Liver (tissue), 9 donors: ENCODE data around the gene SHTN1. TPM values are rescaled to one million over a fixed set of nuclear protein-coding genes. Genes with fewer than 3 reads are reported as not detected.

Source experiments
- DNase-seq: peaks from one replicate; pipeline ENCODE4 v3.0.0-alpha.2; 2017; ENCODE audit warnings: low spot score
- H3K27ac ChIP-seq, 2 donors: one replicate each; pipeline ENCODE4 v1.7.0; 2013; ENCODE audit warnings: inconsistent platforms in 2 of 2, low read length in 2 of 2, control low read depth in 1 of 2, low read depth in 1 of 2, mild to moderate bottlenecking in 1 of 2
- H3K27me3 ChIP-seq, 4 donors: one replicate each; pipeline versions ENCODE4 v1.6.1 to v1.7.0; 2013; ENCODE audit warnings: low read length in 3 of 4, inconsistent platforms in 1 of 4, mild to moderate bottlenecking in 1 of 4, moderate library complexity in 1 of 4; ENCODE audit not compliant: control insufficient read depth in 4 of 4, insufficient read depth in 4 of 4
- H3K36me3 ChIP-seq, 4 donors: one replicate each; pipeline versions ENCODE4 v1.6.1 to v1.7.0; 2013; ENCODE audit warnings: low read length in 3 of 4, mild to moderate bottlenecking in 3 of 4, low read depth in 1 of 4, moderate library complexity in 1 of 4; ENCODE audit not compliant: control insufficient read depth in 4 of 4, insufficient read depth in 3 of 4
- H3K4me1 ChIP-seq, 4 donors: one replicate each; pipeline versions ENCODE4 v1.6.1 to v1.7.0; 2013; ENCODE audit warnings: low read length in 3 of 4, mild to moderate bottlenecking in 3 of 4, moderate library complexity in 1 of 4; ENCODE audit not compliant: control insufficient read depth in 4 of 4, insufficient read depth in 4 of 4
- H3K4me3 ChIP-seq, 3 donors: one replicate each; pipeline versions ENCODE4 v1.6.1 to v1.7.0; 2013; ENCODE audit warnings: low read length in 3 of 3, control low read depth in 1 of 3, low read depth in 1 of 3, mild to moderate bottlenecking in 1 of 3
- H3K9ac ChIP-seq, 2 donors: one replicate each; pipeline ENCODE4 v1.7.0; 2013; ENCODE audit warnings: low read length in 2 of 2, mild to moderate bottlenecking in 2 of 2, moderate library complexity in 2 of 2, control low read depth in 1 of 2, low read depth in 1 of 2
- H3K9me3 ChIP-seq, 4 donors: one replicate each; pipeline versions ENCODE4 v1.6.1 to v1.7.0; 2013; ENCODE audit warnings: low read length in 3 of 4; ENCODE audit not compliant: control insufficient read depth in 4 of 4
- EGR1 ChIP-seq, 2 donors: IDR thresholded peaks; 2 replicates each; pipeline ENCODE4 v1.6.1; 2016 to 2018; ENCODE audit warnings: antibody characterized with exemption in 2 of 2, low read depth in 2 of 2
- FOXA2 ChIP-seq: IDR thresholded peaks from 2 replicates; pipeline ENCODE4 v1.6.1; 2016; ENCODE audit warnings: antibody characterized with exemption
- GABPA ChIP-seq, 2 donors: IDR thresholded peaks in 1 of 2; conservative IDR thresholded peaks in 1 of 2; 2 replicates each; pipeline ENCODE4 v1.6.1; 2016; ENCODE audit warnings: antibody characterized with exemption in 2 of 2, mild to moderate bottlenecking in 1 of 2, moderate library complexity in 1 of 2
- HNF4A ChIP-seq, 2 donors: conservative IDR thresholded peaks; 2 replicates each; pipeline ENCODE4 v1.6.1; 2016; ENCODE audit warnings: antibody characterized with exemption in 2 of 2, mild to moderate bottlenecking in 2 of 2
- JUND ChIP-seq, 2 donors: IDR thresholded peaks; 2 replicates each; pipeline ENCODE4 v1.6.1; 2016; ENCODE audit warnings: antibody characterized with exemption in 2 of 2
- RAD21 ChIP-seq, 2 donors: IDR thresholded peaks; 2 replicates each; pipeline ENCODE4 v1.6.1; 2016; ENCODE audit warnings: antibody characterized with exemption in 2 of 2, mild to moderate bottlenecking in 2 of 2
- REST ChIP-seq: IDR thresholded peaks from 2 replicates; pipeline ENCODE4 v1.6.1; 2016; ENCODE audit warnings: antibody characterized with exemption, mild to moderate bottlenecking
- RXRA ChIP-seq, 2 donors: IDR thresholded peaks; 2 replicates each; pipeline ENCODE4 v1.6.1; 2017 to 2018; ENCODE audit warnings: antibody characterized with exemption in 2 of 2, mild to moderate bottlenecking in 1 of 2
- SP1 ChIP-seq: IDR thresholded peaks from 2 replicates; pipeline ENCODE4 v1.6.1; 2018; ENCODE audit warnings: antibody characterized with exemption, mild to moderate bottlenecking
- TAF1 ChIP-seq: conservative IDR thresholded peaks from 2 replicates; pipeline ENCODE4 v1.6.1; 2016; ENCODE audit warnings: antibody characterized with exemption, mild to moderate bottlenecking
- YY1 ChIP-seq: IDR thresholded peaks from 2 replicates; pipeline ENCODE4 v1.6.1; 2016; ENCODE audit warnings: antibody characterized with exemption, mild to moderate bottlenecking
- WGBS: extraction: QIAGEN DNeasy Blood & Tissue Kit; methylation state at CpG from one replicate; pipeline ENCODE4 v1.1.7; 2013; 5-methylcytosine and 5-hydroxymethylcytosine counted together
- polyA plus RNA-seq, 2 donors: library from polyadenylated mRNA; stranded (reverse) in 1 of 2; unstranded in 1 of 2; fragments of 200-250 nt in 1 of 2; fragments of >200 nt in 1 of 2; fragmentation: Nextera tagmentation in 1 of 2; extraction: Ambion mirVana in 1 of 2; gene quantifications; one replicate each; pipeline versions ENCODE4 v1.2.1 to v1.2.3, GENCODE V29; 2013 to 2015
- total RNA-seq, 2 donors: library from RNA; depleted of rRNA; stranded (reverse); fragments of >200 nt; gene quantifications; one replicate each; pipeline ENCODE4 v1.2.3, GENCODE V29; 2014
- TF ChIP-seq, protein P1 (sequence below): IDR thresholded peaks from 2 replicates; pipeline ENCODE4 v1.6.1; 2016; ENCODE audit warnings: antibody characterized with exemption
- TF ChIP-seq, protein P2 (sequence below): fragments of 150-350 bp; IDR thresholded peaks from 2 replicates; pipeline ENCODE4 v1.5.1; 2017; ENCODE audit warnings: improper control_type of control experiment, low read depth, low read length; ENCODE audit not compliant: missing input control
- TF ChIP-seq, protein P3 (sequence below): IDR thresholded peaks from 2 replicates; pipeline ENCODE4 v1.6.1; 2016; ENCODE audit warnings: antibody characterized with exemption
- donor health status: healthy.
- donor health status: healthy.
- donor health status: healthy.
- donor health status: healthy.
- donor health status: healthy.

The SHTN1 gene
- total and polyA plus RNA-seq, 4 donors = 3.2 to 11.7 (median 10.3) TPM

DNA sequence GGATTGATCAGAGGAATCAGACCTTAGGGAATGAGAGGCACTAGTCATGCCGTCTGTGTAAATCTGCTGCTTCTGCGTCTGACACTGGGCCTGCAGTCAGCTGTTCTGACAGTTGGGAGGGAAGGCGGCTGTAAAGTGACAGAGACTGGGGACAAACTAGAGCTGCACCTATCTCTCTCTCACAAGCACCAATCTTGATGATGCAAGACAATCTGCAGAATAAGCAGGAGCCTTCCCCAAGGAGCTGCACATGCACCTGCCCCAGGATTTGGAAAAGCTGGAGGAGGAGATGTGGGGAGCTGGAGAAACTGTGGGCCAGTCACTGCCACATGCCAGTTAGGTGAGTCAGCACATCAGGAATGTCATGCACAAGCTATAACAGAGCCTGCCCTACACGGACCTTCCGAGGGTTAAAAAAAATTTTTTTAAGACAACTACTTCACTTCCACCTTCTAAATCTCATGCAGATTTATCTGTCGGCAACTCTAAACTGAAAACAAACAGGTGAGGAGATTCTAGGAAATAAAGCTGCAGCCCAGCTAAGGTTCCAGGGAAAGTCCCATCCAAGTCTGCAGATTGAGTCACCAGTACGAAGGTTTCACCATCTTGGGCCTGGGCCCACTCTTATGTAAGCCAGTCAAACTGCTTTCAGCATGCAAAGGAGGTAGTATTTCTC is 116.5 kb downstream of the SHTN1 start:
- TF ChIP-seq RXRA (IDR thresholded peaks at IDR 0.05) (peak; percentile 35 to 65), JUND (IDR thresholded peaks at IDR 0.05) (peak; percentile 92 to 96), EGR1 (IDR thresholded peaks at IDR 0.05; ENCODE audit: low read depth in 2 of 2) (no peak), YY1 (no peak), HNF4A (conservative IDR thresholded peaks at IDR 0.05) (peak; percentile 58 to 72), SP1 (peak; percentile 13), RAD21 (IDR thresholded peaks at IDR 0.05) (peak; percentile 42 to 50)
- TF ChIP-seq, protein P1, sequence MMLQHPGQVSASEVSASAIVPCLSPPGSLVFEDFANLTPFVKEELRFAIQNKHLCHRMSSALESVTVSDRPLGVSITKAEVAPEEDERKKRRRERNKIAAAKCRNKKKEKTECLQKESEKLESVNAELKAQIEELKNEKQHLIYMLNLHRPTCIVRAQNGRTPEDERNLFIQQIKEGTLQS = peak; percentile 95
- TF ChIP-seq, protein P2, sequence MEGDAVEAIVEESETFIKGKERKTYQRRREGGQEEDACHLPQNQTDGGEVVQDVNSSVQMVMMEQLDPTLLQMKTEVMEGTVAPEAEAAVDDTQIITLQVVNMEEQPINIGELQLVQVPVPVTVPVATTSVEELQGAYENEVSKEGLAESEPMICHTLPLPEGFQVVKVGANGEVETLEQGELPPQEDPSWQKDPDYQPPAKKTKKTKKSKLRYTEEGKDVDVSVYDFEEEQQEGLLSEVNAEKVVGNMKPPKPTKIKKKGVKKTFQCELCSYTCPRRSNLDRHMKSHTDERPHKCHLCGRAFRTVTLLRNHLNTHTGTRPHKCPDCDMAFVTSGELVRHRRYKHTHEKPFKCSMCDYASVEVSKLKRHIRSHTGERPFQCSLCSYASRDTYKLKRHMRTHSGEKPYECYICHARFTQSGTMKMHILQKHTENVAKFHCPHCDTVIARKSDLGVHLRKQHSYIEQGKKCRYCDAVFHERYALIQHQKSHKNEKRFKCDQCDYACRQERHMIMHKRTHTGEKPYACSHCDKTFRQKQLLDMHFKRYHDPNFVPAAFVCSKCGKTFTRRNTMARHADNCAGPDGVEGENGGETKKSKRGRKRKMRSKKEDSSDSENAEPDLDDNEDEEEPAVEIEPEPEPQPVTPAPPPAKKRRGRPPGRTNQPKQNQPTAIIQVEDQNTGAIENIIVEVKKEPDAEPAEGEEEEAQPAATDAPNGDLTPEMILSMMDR = no peak
- Histone ChIP-seq H3K36me3 (peaks cover 0 to 2% (median under 1%) of the 10 kb centered on the region in 4 donors), H3K4me1 (peaks cover 4 to 18% (median 14%) of the 10 kb centered on the region in 4 donors), H3K9me3 (no peaks in the 10 kb centered on the region), H3K9ac (no peak overlapping the region), H3K27me3 (no peaks in the 10 kb centered on the region), H3K4me3 (no peak overlapping the region), H3K27ac (peak overlapping the region; percentile 31 to 70)
- WGBS = 48% methylated on average over 7 of the region's 7 CpGs
- no peak for DNase-seq

DNA sequence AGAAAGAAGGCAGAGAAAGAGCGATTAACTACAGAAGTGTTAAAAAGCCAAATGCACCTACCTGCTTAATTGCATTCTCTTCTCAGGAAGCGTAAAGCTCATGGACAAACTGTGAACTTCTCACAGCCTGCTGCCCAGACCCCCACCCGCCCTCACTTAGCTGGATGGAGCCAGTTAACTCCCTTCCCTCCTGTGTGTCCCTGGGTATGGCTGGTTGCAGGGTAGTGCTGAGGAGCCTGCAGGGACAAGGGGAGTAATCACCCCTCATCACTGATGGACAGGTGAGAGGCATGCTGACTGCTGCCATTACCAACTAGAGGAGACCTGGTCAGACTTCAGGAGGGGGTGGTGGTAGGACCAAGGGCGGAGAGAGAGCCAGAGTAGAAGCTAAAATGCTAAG is 118.2 kb downstream of the SHTN1 start:
- no peak for DNase-seq
- Histone ChIP-seq H3K9me3 (no peaks in the 10 kb centered on the region), H3K9ac (no peak overlapping the region), H3K27ac (no peak overlapping the region), H3K36me3 (peaks cover 0 to 3% (median under 1%) of the 10 kb centered on the region in 4 donors), H3K4me1 (peaks cover 2 to 18% (median 14%) of the 10 kb centered on the region in 4 donors), H3K4me3 (no peak overlapping the region), H3K27me3 (no peaks in the 10 kb centered on the region)
- TF ChIP-seq REST (no peak), YY1 (no peak), FOXA2 (no peak), GABPA (IDR thresholded peaks at IDR 0.05 in 1 of 2, conservative IDR thresholded peaks at IDR 0.05 in 1 of 2) (no peak), TAF1 (no peak), RAD21 (IDR thresholded peaks at IDR 0.05) (no peak), SP1 (no peak)
- TF ChIP-seq, protein P1 = no peak
- TF ChIP-seq, protein P3, sequence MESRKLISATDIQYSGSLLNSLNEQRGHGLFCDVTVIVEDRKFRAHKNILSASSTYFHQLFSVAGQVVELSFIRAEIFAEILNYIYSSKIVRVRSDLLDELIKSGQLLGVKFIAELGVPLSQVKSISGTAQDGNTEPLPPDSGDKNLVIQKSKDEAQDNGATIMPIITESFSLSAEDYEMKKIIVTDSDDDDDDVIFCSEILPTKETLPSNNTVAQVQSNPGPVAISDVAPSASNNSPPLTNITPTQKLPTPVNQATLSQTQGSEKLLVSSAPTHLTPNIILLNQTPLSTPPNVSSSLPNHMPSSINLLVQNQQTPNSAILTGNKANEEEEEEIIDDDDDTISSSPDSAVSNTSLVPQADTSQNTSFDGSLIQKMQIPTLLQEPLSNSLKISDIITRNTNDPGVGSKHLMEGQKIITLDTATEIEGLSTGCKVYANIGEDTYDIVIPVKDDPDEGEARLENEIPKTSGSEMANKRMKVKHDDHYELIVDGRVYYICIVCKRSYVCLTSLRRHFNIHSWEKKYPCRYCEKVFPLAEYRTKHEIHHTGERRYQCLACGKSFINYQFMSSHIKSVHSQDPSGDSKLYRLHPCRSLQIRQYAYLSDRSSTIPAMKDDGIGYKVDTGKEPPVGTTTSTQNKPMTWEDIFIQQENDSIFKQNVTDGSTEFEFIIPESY = no peak
- TF ChIP-seq, protein P2 = no peak
- WGBS = 95% methylated on average over 4 of the region's 4 CpGs
